IMR-90 (cell line): ENCODE results near the gene FBRSL1. TPM values are rescaled to one million over a fixed set of nuclear protein-coding genes. Genes with fewer than 3 reads are reported as not detected.

Source experiments
- ATAC-seq: fragments of 200-7000 bp; cut with Tn5 transposase; 2 replicates; pipeline ENCODE4 v1.9.1; 2020; ENCODE audit warnings: low read depth, mild to moderate bottlenecking, moderate library complexity
- BruUV-seq: library from RNA; stranded (reverse); fragments of 400-500 nt; replicated peaks from 2 replicates; lab custom pipeline; 2021; lab: Mats Ljungman, UMichigan
- CTCF ChIA-PET: fragments of 300-600 bp; formaldehyde crosslinking; extraction: SDS; loops from one replicate; lab custom pipeline; 2021; ENCODE audit warnings: antibody characterized with exemption; lab: Yijun Ruan, JAX
- POLR2A ChIA-PET: fragments of 300-600 bp; sonication (Branson Sonifier 250); formaldehyde crosslinking; loops from one replicate; lab custom pipeline; 2022; ENCODE audit warnings: antibody characterized with exemption; ENCODE audit not compliant: unreplicated experiment; lab: Charles Lee
- DNase-seq: peaks from one replicate; pipeline ENCODE4 v3.0.0; 2013
- H2AFZ ChIP-seq: replicated peaks from 2 replicates; pipeline ENCODE3; 2013; ENCODE audit warnings: low read length, mild to moderate bottlenecking; ENCODE audit not compliant: poor library complexity
- H2AK5ac ChIP-seq: 2 replicates; pipeline ENCODE4 v1.6.1; 2013; ENCODE audit warnings: low read depth, low read length, inconsistent platforms
- H2AK9ac ChIP-seq: replicated peaks from 2 replicates; pipeline ENCODE3; 2013; ENCODE audit warnings: mild to moderate bottlenecking, low read depth, low read length, moderate library complexity; ENCODE audit not compliant: poor library complexity
- H2BK120ac ChIP-seq: 2 replicates; pipeline ENCODE4 v1.6.1; 2013; ENCODE audit warnings: low read depth, low read length, inconsistent platforms
- H2BK15ac ChIP-seq: 3 replicates; pipeline ENCODE4 v1.6.1; 2013; ENCODE audit warnings: low read depth, low read length, inconsistent platforms
- H2BK20ac ChIP-seq: 2 replicates; pipeline ENCODE4 v1.6.1; 2013; ENCODE audit warnings: low read depth, mild to moderate bottlenecking, inconsistent platforms, low read length, moderate library complexity
- H2BK5ac ChIP-seq: 2 replicates; pipeline ENCODE4 v1.6.1; 2013; ENCODE audit warnings: mild to moderate bottlenecking, low read depth, low read length, inconsistent platforms; ENCODE audit not compliant: poor library complexity, severe bottlenecking
- H3K14ac ChIP-seq: replicated peaks from 2 replicates; pipeline ENCODE4 v1.6.1; 2013; ENCODE audit warnings: low read depth, low read length, inconsistent platforms
- H3K18ac ChIP-seq: 2 replicates; pipeline ENCODE4 v1.6.1; 2013; ENCODE audit warnings: low read depth, low read length, control low read depth
- H3K23ac ChIP-seq: 2 replicates; pipeline ENCODE4 v1.6.1; 2013; ENCODE audit warnings: low read depth, low read length, inconsistent platforms
- H3K27ac ChIP-seq: 2 replicates; pipeline ENCODE4 v1.5.1; 2013; ENCODE audit warnings: mild to moderate bottlenecking, control low read depth, low read length; ENCODE audit not compliant: insufficient read depth
- H3K27me3 ChIP-seq: 2 replicates; pipeline ENCODE4 v1.6.1; 2013; ENCODE audit warnings: low read length; ENCODE audit not compliant: control insufficient read depth, insufficient read depth
- H3K36me3 ChIP-seq: 2 replicates; pipeline ENCODE4 v1.6.1; 2013; ENCODE audit warnings: low read length, mixed read lengths; ENCODE audit not compliant: control insufficient read depth, insufficient read depth
- H3K4ac ChIP-seq: 2 replicates; pipeline ENCODE4 v1.6.1; 2013; ENCODE audit warnings: low read depth, low read length, inconsistent platforms
- H3K4me1 ChIP-seq: 2 replicates; pipeline ENCODE4 v1.6.1; 2013; ENCODE audit warnings: low read length, mixed read lengths; ENCODE audit not compliant: control insufficient read depth, insufficient read depth
- H3K4me2 ChIP-seq: 2 replicates; pipeline ENCODE4 v1.6.1; 2013; ENCODE audit warnings: low read depth, mild to moderate bottlenecking, control low read depth, low read length, moderate library complexity
- H3K4me3 ChIP-seq: 2 replicates; pipeline ENCODE4 v1.5.1; 2013; ENCODE audit warnings: low read depth, mild to moderate bottlenecking, control low read depth, low read length, moderate library complexity; ENCODE audit not compliant: insufficient read depth
- H3K56ac ChIP-seq: 2 replicates; pipeline ENCODE4 v1.6.1; 2013; ENCODE audit warnings: low read length, inconsistent platforms; ENCODE audit not compliant: insufficient read depth; ENCODE audit errors: extremely low read depth
- H3K79me1 ChIP-seq, 2 experiments: 2 replicates each; pipeline ENCODE4 v1.6.1; 2013; ENCODE audit warnings: low read length in 2 of 2, inconsistent platforms in 1 of 2, low read depth in 1 of 2
- H3K9ac ChIP-seq: 2 replicates; pipeline ENCODE4 v1.6.1; 2013; ENCODE audit warnings: low read depth, low read length, control low read depth
- H3K9me1 ChIP-seq: 2 replicates; pipeline ENCODE4 v1.6.1; 2013; ENCODE audit warnings: low read length, inconsistent platforms; ENCODE audit not compliant: insufficient read depth
- H3K9me3 ChIP-seq: 2 replicates; pipeline ENCODE4 v1.6.1; 2013; ENCODE audit warnings: low read length; ENCODE audit not compliant: control insufficient read depth, insufficient read depth
- H4K20me1 ChIP-seq: 2 replicates; pipeline ENCODE4 v1.6.1; 2013; ENCODE audit warnings: low read length, inconsistent platforms; ENCODE audit not compliant: insufficient read depth
- H4K5ac ChIP-seq: 2 replicates; pipeline ENCODE4 v1.6.1; 2013; ENCODE audit warnings: mild to moderate bottlenecking, low read depth, low read length, control low read depth
- H4K8ac ChIP-seq, 2 experiments: 2 replicates each; pipeline ENCODE4 v1.6.1; 2013; ENCODE audit warnings: low read depth in 2 of 2, low read length in 2 of 2, control low read depth in 1 of 2, inconsistent platforms in 1 of 2
- H4K91ac ChIP-seq: 2 replicates; pipeline ENCODE4 v1.6.1; 2013; ENCODE audit warnings: low read depth, low read length, inconsistent platforms; ENCODE audit not compliant: insufficient read depth
- BHLHE40 ChIP-seq: fragments of 150-350 bp; IDR thresholded peaks from 2 replicates; pipeline ENCODE4 v1.6.1; 2016; ENCODE audit warnings: mild to moderate bottlenecking, low read depth, low read length
- CEBPB ChIP-seq: IDR thresholded peaks from 2 replicates; pipeline ENCODE4 v1.6.1; 2012; ENCODE audit warnings: low read depth, low read length, improper control_type of control experiment
- CHD1 ChIP-seq: IDR thresholded peaks from 2 replicates; pipeline ENCODE4 v1.6.1; 2012; ENCODE audit warnings: low read depth, low read length, improper control_type of control experiment
- FOS ChIP-seq: fragments of 150-350 bp; IDR thresholded peaks from 2 replicates; pipeline ENCODE4 v1.6.1; 2016; ENCODE audit warnings: low read depth, low read length
- MAFK ChIP-seq: IDR thresholded peaks from 2 replicates; pipeline ENCODE4 v1.6.1; 2012; ENCODE audit warnings: low read depth, low read length, improper control_type of control experiment
- MAZ ChIP-seq: IDR thresholded peaks from 2 replicates; pipeline ENCODE4 v1.6.1; 2012; ENCODE audit warnings: low read depth, mild to moderate bottlenecking, low read length, improper control_type of control experiment, moderate library complexity, borderline replicate concordance
- MXI1 ChIP-seq: IDR thresholded peaks from 2 replicates; pipeline ENCODE4 v1.6.1; 2012; ENCODE audit warnings: low read depth, mild to moderate bottlenecking, low read length, moderate library complexity, borderline replicate concordance
- POLR2A ChIP-seq: IDR thresholded peaks from 2 replicates; pipeline ENCODE4 v1.6.1; 2012; ENCODE audit warnings: mild to moderate bottlenecking, low read depth, low read length
- RAD21 ChIP-seq: IDR thresholded peaks from 2 replicates; pipeline ENCODE4 v1.6.1; 2012; ENCODE audit warnings: low read length, improper control_type of control experiment
- RCOR1 ChIP-seq: IDR thresholded peaks from 2 replicates; pipeline ENCODE4 v1.6.1; 2012; ENCODE audit warnings: mild to moderate bottlenecking, low read length, improper control_type of control experiment; ENCODE audit not compliant: insufficient replicate concordance
- RFX5 ChIP-seq: IDR thresholded peaks from 2 replicates; pipeline ENCODE4 v1.8.0; 2012; ENCODE audit warnings: low read depth, mild to moderate bottlenecking, low read length, moderate library complexity
- SMC3 ChIP-seq: fragments of 150-350 bp; IDR thresholded peaks from 2 replicates; pipeline ENCODE4 v1.6.1; 2016; ENCODE audit warnings: low read depth, mild to moderate bottlenecking, antibody characterized with exemption, low read length, moderate library complexity
- WGBS, 2 experiments: methylation state at CpG; one replicate each; pipeline versions ENCODE4 v1.1.5 to v1.1.7; 2013; ENCODE audit warnings: missing lambda C conversion rate in 2 of 2; ENCODE audit not compliant: insufficient read length in 1 of 2; ENCODE audit errors: extremely low coverage in 2 of 2; 5-methylcytosine and 5-hydroxymethylcytosine counted together
- dilution Hi-C: fragments of 300-500 bp; cut with HindIII; formaldehyde crosslinking; loops from one replicate; pipeline ENCODE4 v1.14.3; 2018; ENCODE audit warnings: low sequenced_read_pairs; ENCODE audit not compliant: unreplicated experiment
- in situ Hi-C: fragments of 300-500 bp; cut with MboI; formaldehyde crosslinking; loops from 3 replicates; pipeline ENCODE4 v1.14.3; 2019; ENCODE audit warnings: low sequenced_read_pairs, inconsistent platforms, mixed read lengths
- intact Hi-C: fragments of 100-400 bp; cut with micrococcal nuclease; formaldehyde crosslinking; loops from 2 replicates; pipeline ENCODE4 v1.10.0; 2022
- polyA plus RNA-seq, 3 experiments: library from polyadenylated mRNA; depleted of rRNA; stranded (reverse); fragments of >200 nt; gene quantifications; 2 replicates each; pipeline ENCODE4 v1.2.3, GENCODE V29; 2012; ENCODE audit warnings: low replicate concordance in 1 of 3
- total RNA-seq: library from RNA; depleted of rRNA; stranded (reverse); fragments of >200 nt; gene quantifications from 2 replicates; pipeline ENCODE4 v1.2.3, GENCODE V29; 2012
- TF ChIP-seq, protein P1 (sequence below): conservative IDR thresholded peaks from 2 replicates; pipeline ENCODE4 v1.5.1; 2012; ENCODE audit warnings: mild to moderate bottlenecking, low read depth, low read length, improper control_type of control experiment
- TF ChIP-seq, protein P2 (sequence below): fragments of 150-350 bp; IDR thresholded peaks from 2 replicates; pipeline ENCODE4 v1.6.1; 2017; ENCODE audit warnings: mild to moderate bottlenecking, antibody characterized with exemption, low read length, low read depth
- TF ChIP-seq, protein P3 (sequence below): fragments of 150-350 bp; IDR thresholded peaks from 2 replicates; pipeline ENCODE4 v1.6.1; 2016; ENCODE audit warnings: low read depth, mild to moderate bottlenecking, low read length, moderate library complexity, borderline replicate concordance

FBRSL1 gene
- total and polyA plus RNA-seq, 2 of the 4 experiments (the other 2 are of a cell fraction): 0.36 to 10.8 TPM

DNA sequence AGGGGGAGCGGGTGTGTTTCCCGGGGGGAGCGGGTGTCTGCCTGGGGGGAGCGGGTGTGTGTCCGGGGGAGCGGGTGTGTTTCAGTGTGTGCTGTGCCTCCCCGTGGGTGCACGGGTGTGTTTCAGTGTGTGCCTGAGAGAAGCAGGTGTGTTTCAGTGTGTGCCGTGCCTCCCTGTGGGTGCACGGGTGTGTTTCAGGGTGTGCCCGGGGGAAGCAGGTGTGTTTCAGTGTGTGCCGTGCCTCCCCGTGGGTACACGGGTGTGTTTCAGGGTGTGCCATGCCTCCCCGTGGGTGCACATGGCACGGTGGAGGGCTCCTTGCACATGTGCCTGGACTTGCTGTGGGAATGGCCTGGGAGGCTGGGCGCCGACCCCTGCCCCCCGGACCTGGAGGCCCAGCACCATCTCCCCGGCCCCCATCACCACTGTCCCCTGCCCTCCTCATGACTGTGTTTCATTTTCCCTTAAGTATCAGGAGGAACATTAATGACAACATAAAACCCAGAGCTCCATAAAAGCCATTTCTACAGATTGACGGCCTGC, 38.7 kb downstream of the FBRSL1 start:
- TF ChIP-seq, protein P1, sequence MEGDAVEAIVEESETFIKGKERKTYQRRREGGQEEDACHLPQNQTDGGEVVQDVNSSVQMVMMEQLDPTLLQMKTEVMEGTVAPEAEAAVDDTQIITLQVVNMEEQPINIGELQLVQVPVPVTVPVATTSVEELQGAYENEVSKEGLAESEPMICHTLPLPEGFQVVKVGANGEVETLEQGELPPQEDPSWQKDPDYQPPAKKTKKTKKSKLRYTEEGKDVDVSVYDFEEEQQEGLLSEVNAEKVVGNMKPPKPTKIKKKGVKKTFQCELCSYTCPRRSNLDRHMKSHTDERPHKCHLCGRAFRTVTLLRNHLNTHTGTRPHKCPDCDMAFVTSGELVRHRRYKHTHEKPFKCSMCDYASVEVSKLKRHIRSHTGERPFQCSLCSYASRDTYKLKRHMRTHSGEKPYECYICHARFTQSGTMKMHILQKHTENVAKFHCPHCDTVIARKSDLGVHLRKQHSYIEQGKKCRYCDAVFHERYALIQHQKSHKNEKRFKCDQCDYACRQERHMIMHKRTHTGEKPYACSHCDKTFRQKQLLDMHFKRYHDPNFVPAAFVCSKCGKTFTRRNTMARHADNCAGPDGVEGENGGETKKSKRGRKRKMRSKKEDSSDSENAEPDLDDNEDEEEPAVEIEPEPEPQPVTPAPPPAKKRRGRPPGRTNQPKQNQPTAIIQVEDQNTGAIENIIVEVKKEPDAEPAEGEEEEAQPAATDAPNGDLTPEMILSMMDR: no peak
- TF ChIP-seq, protein P2, sequence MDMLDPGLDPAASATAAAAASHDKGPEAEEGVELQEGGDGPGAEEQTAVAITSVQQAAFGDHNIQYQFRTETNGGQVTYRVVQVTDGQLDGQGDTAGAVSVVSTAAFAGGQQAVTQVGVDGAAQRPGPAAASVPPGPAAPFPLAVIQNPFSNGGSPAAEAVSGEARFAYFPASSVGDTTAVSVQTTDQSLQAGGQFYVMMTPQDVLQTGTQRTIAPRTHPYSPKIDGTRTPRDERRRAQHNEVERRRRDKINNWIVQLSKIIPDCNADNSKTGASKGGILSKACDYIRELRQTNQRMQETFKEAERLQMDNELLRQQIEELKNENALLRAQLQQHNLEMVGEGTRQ: no peak
- TF ChIP-seq, protein P3, sequence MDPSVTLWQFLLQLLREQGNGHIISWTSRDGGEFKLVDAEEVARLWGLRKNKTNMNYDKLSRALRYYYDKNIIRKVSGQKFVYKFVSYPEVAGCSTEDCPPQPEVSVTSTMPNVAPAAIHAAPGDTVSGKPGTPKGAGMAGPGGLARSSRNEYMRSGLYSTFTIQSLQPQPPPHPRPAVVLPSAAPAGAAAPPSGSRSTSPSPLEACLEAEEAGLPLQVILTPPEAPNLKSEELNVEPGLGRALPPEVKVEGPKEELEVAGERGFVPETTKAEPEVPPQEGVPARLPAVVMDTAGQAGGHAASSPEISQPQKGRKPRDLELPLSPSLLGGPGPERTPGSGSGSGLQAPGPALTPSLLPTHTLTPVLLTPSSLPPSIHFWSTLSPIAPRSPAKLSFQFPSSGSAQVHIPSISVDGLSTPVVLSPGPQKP: no peak
- no peak for TF ChIP-seq MAZ
- TF ChIP-seq MAFK: no peak
- TF ChIP-seq RAD21: no peak
- no peak for TF ChIP-seq CEBPB
- no peak for TF ChIP-seq RCOR1
- TF ChIP-seq CHD1: no peak
- no peak for TF ChIP-seq SMC3
- TF ChIP-seq POLR2A: no peak
- TF ChIP-seq RFX5: no peak
- no peak for TF ChIP-seq MXI1
- no peak for TF ChIP-seq BHLHE40
- no peak for TF ChIP-seq FOS
- Histone ChIP-seq H3K4me2 (no peak overlapping the region), H3K14ac (no peak overlapping the region), H3K9ac (no peak overlapping the region), H2BK5ac (no peak overlapping the region), H2BK120ac (no peak overlapping the region), H3K79me1 (peaks cover 0 to 9% of the 10 kb centered on the region in 2 experiments; a peak in 2 of 4 replicates), H4K91ac (no peak overlapping the region), H4K8ac (no peak overlapping the region), H3K9me3 (no peaks in the 10 kb centered on the region), H3K23ac (no peak overlapping the region), H2AK9ac (peak overlapping the region; percentile 28), H2AFZ (no peak overlapping the region), H3K4ac (no peak overlapping the region), H3K4me3 (no peak overlapping the region), H3K56ac (no peak overlapping the region), H4K20me1 (peaks cover 24% of the 10 kb centered on the region), H3K9me1 (peaks cover 5% of the 10 kb centered on the region; the same call in 1 of the 2 replicates), H2AK5ac (no peak overlapping the region), H3K4me1 (no peaks in the 10 kb centered on the region), H3K36me3 (peaks cover 2% of the 10 kb centered on the region; the same call in 1 of the 2 replicates), H3K18ac (no peak overlapping the region), H3K27ac (no peak overlapping the region), H2BK15ac (no peak overlapping the region), H4K5ac (no peak overlapping the region), H2BK20ac (no peak overlapping the region), H3K27me3 (no peaks in the 10 kb centered on the region)
- ATAC-seq: no peak
- CTCF ChIA-PET: no interaction called here
- no peak for DNase-seq
- POLR2A ChIA-PET: no interaction called here
- in situ Hi-C loops (no loop called here), dilution Hi-C loops (no loop called here), intact Hi-C loops (no loop called here)
- WGBS, 2 experiments: 83% methylated on average over 5 of the region's 21 CpGs; no CpG with 5 or more reads in 1 of the 2 experiments
- no TSS peak for BruUV-seq
